Prostate gland (tissue), 2 donors: ENCODE data around the gene PDE6C.

Experiments
- CTCF ChIP-seq, 4 experiments: fragments of 200-600 bp in 2 of 4; fragments of 450-650 bp in 2 of 4; sonication (generic) in 2 of 4; IDR thresholded peaks; 1 replicate in 3 of 4; 2 replicates in 1 of 4; pipeline ENCODE4 v1.5.1; 2016 to 2019; ENCODE audit warnings: antibody characterized with exemption in 4 of 4, mild to moderate bottlenecking in 2 of 4, moderate library complexity in 2 of 4
- POLR2A ChIP-seq: fragments of 450-650 bp; IDR thresholded peaks from one replicate; pipeline ENCODE4 v1.6.1; 2016; ENCODE audit warnings: antibody characterized with exemption, mild to moderate bottlenecking

- no peak for TF ChIP-seq POLR2A
- TF ChIP-seq CTCF (IDR thresholded peaks at IDR 0.05), result no peak
Observed at GRCh38 chr10:93666030-93666429, 53.7 kb downstream of the PDE6C start.
